ENCODE measurements around the gene IDH2.

Gene IDH2

GRCh38 chr15:90126022-90126421 lies 23.8 kb upstream of the IDH2 start:
- TF ChIP-seq GATA2 (IDR thresholded peaks at IDR 0.05; ENCODE audit: low read depth, low read length), result no peak

GRCh38 chr15:90124507-90124906 lies 22.2 kb upstream of the IDH2 start:
- TF ChIP-seq GATA3 (IDR thresholded peaks at IDR 0.05; ENCODE audit: low read depth, low read length) (no peak), GATA2 (IDR thresholded peaks at IDR 0.05; ENCODE audit: low read depth, low read length) (peak; percentile 8; the same call in 1 of the 2 replicates)

GRCh38 chr15:90121086-90121485 lies 18.8 kb upstream of the IDH2 start:
- no peak for TF ChIP-seq GATA2 (IDR thresholded peaks at IDR 0.05; ENCODE audit: low read depth, low read length)
- no peak for TF ChIP-seq GATA3 (IDR thresholded peaks at IDR 0.05; ENCODE audit: low read depth, low read length)

GRCh38 chr15:90119367-90119766 lies 17.1 kb upstream of the IDH2 start:
- TF ChIP-seq GATA2 (IDR thresholded peaks at IDR 0.05; ENCODE audit: low read depth, low read length) (no peak), GATA3 (IDR thresholded peaks at IDR 0.05; ENCODE audit: low read depth, low read length) (no peak)

- TF ChIP-seq GATA3 (IDR thresholded peaks at IDR 0.05; ENCODE audit: low read depth, low read length), result no peak
Measured at GRCh38 chr15:90115783-90116182, 13.5 kb upstream of the IDH2 start.

GRCh38 chr15:90114451-90114901 lies 12.2 kb upstream of the IDH2 start:
- no peak for TF ChIP-seq GATA3 (IDR thresholded peaks at IDR 0.05; ENCODE audit: low read depth, low read length)
- TF ChIP-seq GATA2 (IDR thresholded peaks at IDR 0.05; ENCODE audit: low read depth, low read length), result no peak

GRCh38 chr15:90113166-90113565 lies 10.9 kb upstream of the IDH2 start:
- TF ChIP-seq GATA2 (IDR thresholded peaks at IDR 0.05; ENCODE audit: low read depth, low read length), result no peak

GRCh38 chr15:90106522-90107117 lies 4.4 kb upstream of the IDH2 start:
- TF ChIP-seq GATA2 (IDR thresholded peaks at IDR 0.05; ENCODE audit: low read depth, low read length) (peak; percentile 54), GATA3 (IDR thresholded peaks at IDR 0.05; ENCODE audit: low read depth, low read length) (no peak)

GRCh38 chr15:90105521-90105920 lies 3.3 kb upstream of the IDH2 start:
- TF ChIP-seq GATA3 (IDR thresholded peaks at IDR 0.05; ENCODE audit: low read depth, low read length) (no peak), GATA2 (IDR thresholded peaks at IDR 0.05; ENCODE audit: low read depth, low read length) (no peak)

- TF ChIP-seq GATA3 (IDR thresholded peaks at IDR 0.05; ENCODE audit: low read depth, low read length) (no peak), GATA2 (IDR thresholded peaks at IDR 0.05; ENCODE audit: low read depth, low read length) (no peak)
Measured at GRCh38 chr15:90104551-90104950, 2.3 kb upstream of the IDH2 start.

GRCh38 chr15:90103701-90104329 lies 1.5 kb upstream of the IDH2 start:
- no peak for TF ChIP-seq GATA2 (IDR thresholded peaks at IDR 0.05; ENCODE audit: low read depth, low read length)
- no peak for TF ChIP-seq GATA3 (IDR thresholded peaks at IDR 0.05; ENCODE audit: low read depth, low read length)

- TF ChIP-seq GATA2 (IDR thresholded peaks at IDR 0.05; ENCODE audit: low read depth, low read length), result no peak
Measured at GRCh38 chr15:90101130-90101968, 919 bp downstream of the IDH2 start.

GRCh38 chr15:90099868-90100831 lies 2.1 kb downstream of the IDH2 start:
- TF ChIP-seq GATA2 (IDR thresholded peaks at IDR 0.05; ENCODE audit: low read depth, low read length) (no peak), GATA3 (IDR thresholded peaks at IDR 0.05; ENCODE audit: low read depth, low read length) (no peak)

Data from SH-SY5Y (cell line).